Activated naive CD4-positive, alpha-beta T cell treated with anti-CD3 and anti-CD28 coated beads, Interleukin-2, amount 10 ng/mL, durations not matched to agents 7 days and 5 days (primary cell): ENCODE data around the gene RELN.

Source experiments
- CTCF ChIA-PET: fragments of 350-600 bp; sonication (Branson Sonifier 250); formaldehyde crosslinking; loops from one replicate; lab custom pipeline; 2021; ENCODE audit warnings: antibody characterized with exemption; lab: Charles Lee
- DNase-seq: peaks from one replicate; pipeline ENCODE4 v3.0.0-alpha.2; 2020
- H3K27ac Mint-ChIP-seq: one replicate; pipeline ENCODE4 v1.8.0; 2021; ENCODE audit warnings: mild to moderate bottlenecking, moderate library complexity, mixed read lengths
- H3K27me3 Mint-ChIP-seq: one replicate; pipeline ENCODE4 v1.8.0; 2021; ENCODE audit warnings: mild to moderate bottlenecking, mixed read lengths
- H3K36me3 Mint-ChIP-seq: one replicate; pipeline ENCODE4 v1.8.0; 2021; ENCODE audit warnings: mixed read lengths
- H3K4me1 Mint-ChIP-seq: one replicate; pipeline ENCODE4 v1.8.0; 2021; ENCODE audit warnings: mixed read lengths
- H3K4me3 Mint-ChIP-seq: one replicate; pipeline ENCODE4 v1.8.0; 2021; ENCODE audit warnings: mild to moderate bottlenecking, moderate library complexity, mixed read lengths
- H3K9me3 Mint-ChIP-seq: one replicate; pipeline ENCODE4 v1.8.0; 2021; ENCODE audit warnings: mixed read lengths

RELN gene

GRCh38 chr7:103717574-103717973 lies 271.9 kb downstream of the RELN start:
- H3K9me3 Mint-ChIP-seq = no peaks in the 10 kb centered on the region
- no peak for DNase-seq
- H3K4me3 Mint-ChIP-seq = no peak overlapping the region
- no peaks in the 10 kb centered on the region for H3K36me3 Mint-ChIP-seq
- H3K27me3 Mint-ChIP-seq = no peaks in the 10 kb centered on the region
- CTCF ChIA-PET = no interaction called here
- no peak overlapping the region for H3K27ac Mint-ChIP-seq
- H3K4me1 Mint-ChIP-seq = no peaks in the 10 kb centered on the region

DNA sequence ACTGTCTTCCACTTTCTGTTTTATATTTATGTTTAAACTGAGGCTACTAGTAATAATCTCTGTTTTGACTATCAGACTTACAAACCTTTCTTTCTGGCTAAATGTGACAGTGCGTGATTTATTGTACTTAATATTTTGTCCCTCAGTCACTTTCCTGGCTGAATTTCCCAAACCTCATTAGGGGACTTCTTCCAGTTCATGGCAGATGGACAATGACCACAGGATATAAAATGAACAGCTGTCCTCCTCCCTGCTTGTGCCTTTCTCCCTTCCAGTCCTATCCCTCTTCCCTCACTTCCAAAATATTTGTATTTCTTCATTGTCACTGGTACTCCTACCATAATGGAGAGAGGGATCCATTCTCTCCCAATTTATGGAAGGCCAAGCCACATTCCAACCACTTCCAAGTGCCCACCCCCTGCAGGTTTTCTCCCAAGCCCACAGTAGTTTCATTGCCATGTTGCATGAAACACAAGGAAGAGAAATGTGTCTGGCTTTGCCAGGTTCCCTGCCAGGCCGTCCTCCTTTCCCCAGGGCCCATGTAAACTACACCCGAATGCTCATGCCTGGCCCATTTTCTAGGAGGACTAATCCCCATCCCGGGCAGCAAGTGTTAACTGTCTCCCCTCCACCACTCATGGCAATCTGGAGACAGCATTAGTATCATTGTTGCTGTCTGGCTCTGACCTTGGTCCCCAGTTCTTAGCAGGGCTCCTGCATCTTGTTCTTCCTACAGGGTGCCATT lies 273.9 kb downstream of the RELN start:
- Mint-ChIP-seq H3K27ac (no peak overlapping the region), H3K4me3 (no peak overlapping the region), H3K36me3 (no peaks in the 10 kb centered on the region), H3K4me1 (no peaks in the 10 kb centered on the region), H3K27me3 (no peaks in the 10 kb centered on the region), H3K9me3 (no peaks in the 10 kb centered on the region)
- no peak for DNase-seq
- CTCF ChIA-PET = no interaction called here

GRCh38 chr7:103714376-103714927 lies 275.0 kb downstream of the RELN start:
- Mint-ChIP-seq H3K4me1 (no peaks in the 10 kb centered on the region), H3K9me3 (no peaks in the 10 kb centered on the region), H3K4me3 (no peak overlapping the region), H3K27me3 (no peaks in the 10 kb centered on the region), H3K36me3 (no peaks in the 10 kb centered on the region), H3K27ac (no peak overlapping the region)
- no peak for DNase-seq
- CTCF ChIA-PET = no interaction called here

- H3K36me3 Mint-ChIP-seq = no peaks in the 10 kb centered on the region
- H3K27ac Mint-ChIP-seq = no peak overlapping the region
- CTCF ChIA-PET = no interaction called here
- H3K4me3 Mint-ChIP-seq = no peak overlapping the region
- H3K27me3 Mint-ChIP-seq = no peaks in the 10 kb centered on the region
- no peak for DNase-seq
- no peaks in the 10 kb centered on the region for H3K4me1 Mint-ChIP-seq
- H3K9me3 Mint-ChIP-seq = no peaks in the 10 kb centered on the region
Observed at GRCh38 chr7:103712991-103713778, 276.3 kb downstream of the RELN start.

GRCh38 chr7:103711413-103711812 lies 278.0 kb downstream of the RELN start:
- Mint-ChIP-seq H3K4me1 (no peaks in the 10 kb centered on the region), H3K4me3 (no peak overlapping the region), H3K9me3 (no peaks in the 10 kb centered on the region), H3K27ac (no peak overlapping the region), H3K27me3 (no peaks in the 10 kb centered on the region), H3K36me3 (no peaks in the 10 kb centered on the region)
- CTCF ChIA-PET = no interaction called here
- DNase-seq = no peak

GRCh38 chr7:103710247-103710646 lies 279.2 kb downstream of the RELN start:
- no peak overlapping the region for H3K27ac Mint-ChIP-seq
- H3K9me3 Mint-ChIP-seq = no peaks in the 10 kb centered on the region
- CTCF ChIA-PET = no interaction called here
- no peak for DNase-seq
- no peak overlapping the region for H3K4me3 Mint-ChIP-seq
- H3K4me1 Mint-ChIP-seq = no peaks in the 10 kb centered on the region
- H3K36me3 Mint-ChIP-seq = no peaks in the 10 kb centered on the region
- H3K27me3 Mint-ChIP-seq = no peaks in the 10 kb centered on the region

DNA sequence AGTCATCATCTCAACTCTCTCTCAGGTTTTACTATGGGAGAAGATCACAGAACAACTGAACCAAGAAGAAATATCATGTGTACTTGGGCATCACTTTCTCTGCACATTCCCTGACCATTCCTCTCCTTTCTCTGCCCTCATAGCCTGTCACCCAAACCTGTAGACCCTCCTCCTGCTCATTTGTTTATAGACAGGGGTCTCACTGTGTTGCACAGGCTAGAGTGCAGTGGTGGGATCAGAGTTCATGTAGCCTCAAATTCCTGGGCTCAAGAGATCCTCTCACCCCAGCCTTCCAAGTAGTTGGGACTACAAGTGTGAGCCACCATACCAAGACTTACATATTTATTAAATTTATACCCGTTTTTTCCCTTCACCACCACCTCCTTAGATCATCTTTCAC lies 282.7 kb downstream of the RELN start:
- H3K27ac Mint-ChIP-seq = no peak overlapping the region

GRCh38 chr7:103705542-103705941 lies 283.9 kb downstream of the RELN start:
- no peaks in the 10 kb centered on the region for H3K9me3 Mint-ChIP-seq
- no peaks in the 10 kb centered on the region for H3K4me1 Mint-ChIP-seq
- peaks cover 7% of the 10 kb centered on the region for H3K27me3 Mint-ChIP-seq
- H3K36me3 Mint-ChIP-seq = no peaks in the 10 kb centered on the region
- CTCF ChIA-PET = no interaction called here
- no peak overlapping the region for H3K4me3 Mint-ChIP-seq
- no peak overlapping the region for H3K27ac Mint-ChIP-seq
- no peak for DNase-seq

More for the DNA sequence above, 282.7 kb downstream of the RELN start:
- Mint-ChIP-seq H3K4me3 (no peak overlapping the region), H3K36me3 (no peaks in the 10 kb centered on the region), H3K4me1 (no peaks in the 10 kb centered on the region), H3K27me3 (peaks cover 7% of the 10 kb centered on the region), H3K9me3 (no peaks in the 10 kb centered on the region)
- no peak for DNase-seq
- CTCF ChIA-PET = no interaction called here

DNA sequence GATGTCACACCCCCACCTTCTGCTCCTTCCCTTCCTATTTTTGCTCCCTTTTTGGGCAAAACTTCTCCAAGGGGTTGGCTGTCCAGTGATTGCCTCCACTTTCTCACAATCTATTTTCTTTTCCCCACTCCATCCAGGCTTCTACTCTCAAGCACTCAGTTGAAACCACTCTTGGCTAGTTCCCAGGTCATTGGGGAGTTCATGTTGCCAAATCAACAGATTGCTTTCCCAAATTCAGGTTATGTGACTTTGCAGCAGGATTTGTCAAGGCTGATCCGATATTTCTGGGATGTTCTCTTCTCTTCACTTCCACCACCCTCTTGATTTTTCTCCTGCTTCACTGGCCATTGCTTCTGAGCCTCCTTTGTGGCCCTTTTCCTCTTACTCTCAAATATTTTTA lies 284.8 kb downstream of the RELN start:
- Mint-ChIP-seq H3K36me3 (no peaks in the 10 kb centered on the region), H3K4me3 (no peak overlapping the region), H3K4me1 (no peaks in the 10 kb centered on the region), H3K27me3 (peaks cover 7% of the 10 kb centered on the region), H3K9me3 (no peaks in the 10 kb centered on the region), H3K27ac (no peak overlapping the region)
- no peak for DNase-seq
- CTCF ChIA-PET = no interaction called here

- Mint-ChIP-seq H3K4me3 (no peak overlapping the region), H3K4me1 (no peaks in the 10 kb centered on the region), H3K36me3 (no peaks in the 10 kb centered on the region), H3K27me3 (peaks cover 7% of the 10 kb centered on the region), H3K27ac (no peak overlapping the region), H3K9me3 (no peaks in the 10 kb centered on the region)
- CTCF ChIA-PET = no interaction called here
- no peak for DNase-seq
Observed at GRCh38 chr7:103702982-103703381, 286.5 kb downstream of the RELN start.

- DNase-seq = no peak
- Mint-ChIP-seq H3K4me3 (no peak overlapping the region), H3K4me1 (no peaks in the 10 kb centered on the region), H3K27ac (no peak overlapping the region), H3K9me3 (no peaks in the 10 kb centered on the region), H3K27me3 (peaks cover 7% of the 10 kb centered on the region), H3K36me3 (no peaks in the 10 kb centered on the region)
- CTCF ChIA-PET = no interaction called here
Observed at GRCh38 chr7:103702454-103702853, 287.0 kb downstream of the RELN start.

GRCh38 chr7:103699032-103699431 lies 290.4 kb downstream of the RELN start:
- Mint-ChIP-seq H3K9me3 (no peaks in the 10 kb centered on the region), H3K4me3 (no peak overlapping the region), H3K4me1 (no peaks in the 10 kb centered on the region), H3K36me3 (no peaks in the 10 kb centered on the region), H3K27me3 (peaks cover 7% of the 10 kb centered on the region), H3K27ac (no peak overlapping the region)
- CTCF ChIA-PET = no interaction called here
- no peak for DNase-seq

DNA sequence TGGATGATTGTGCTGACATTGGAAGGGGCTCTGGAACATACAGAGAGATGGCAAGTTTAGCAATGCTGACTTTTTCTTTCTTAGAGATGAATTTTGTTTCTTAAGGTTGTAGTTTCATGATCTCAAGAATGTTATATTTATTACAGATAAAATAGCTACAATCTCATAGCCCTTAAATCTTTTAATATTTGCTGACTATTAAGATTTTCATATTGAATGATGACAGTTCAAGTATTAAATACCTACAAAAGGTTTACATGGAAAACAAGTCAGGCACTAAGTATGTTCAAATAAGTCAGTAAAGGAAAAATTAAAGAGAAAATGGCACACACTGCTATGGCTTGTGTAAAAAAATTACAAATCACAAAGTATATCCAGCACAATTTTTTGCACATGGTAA lies 291.4 kb downstream of the RELN start:
- H3K36me3 Mint-ChIP-seq = no peaks in the 10 kb centered on the region
- CTCF ChIA-PET = no interaction called here
- H3K27ac Mint-ChIP-seq = no peak overlapping the region
- no peak for DNase-seq
- peaks cover 3% of the 10 kb centered on the region for H3K27me3 Mint-ChIP-seq
- no peak overlapping the region for H3K4me3 Mint-ChIP-seq
- H3K9me3 Mint-ChIP-seq = no peaks in the 10 kb centered on the region
- H3K4me1 Mint-ChIP-seq = no peaks in the 10 kb centered on the region

DNA sequence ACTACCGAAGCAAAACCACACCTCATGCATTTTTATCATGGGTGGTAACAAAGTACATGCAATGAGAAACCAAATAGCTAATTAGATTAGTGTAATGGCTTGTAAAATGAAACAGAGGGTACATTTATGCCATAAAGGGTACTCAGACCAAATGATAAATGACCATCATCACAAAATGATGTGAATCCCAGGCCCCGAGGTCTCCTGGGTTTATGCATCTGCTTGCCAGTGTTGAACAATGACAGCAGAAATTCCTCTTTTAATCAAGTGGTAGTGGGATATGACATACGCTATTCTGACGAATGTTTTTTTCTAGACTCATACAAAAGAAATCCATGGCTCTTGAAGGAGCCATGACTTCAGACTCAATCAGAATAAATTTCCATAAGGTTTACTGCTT lies 293.9 kb downstream of the RELN start:
- no peaks in the 10 kb centered on the region for H3K9me3 Mint-ChIP-seq
- no peak overlapping the region for H3K4me3 Mint-ChIP-seq
- DNase-seq = no peak
- H3K27ac Mint-ChIP-seq = no peak overlapping the region
- no peaks in the 10 kb centered on the region for H3K4me1 Mint-ChIP-seq
- no peaks in the 10 kb centered on the region for H3K27me3 Mint-ChIP-seq
- CTCF ChIA-PET = no interaction called here
- no peaks in the 10 kb centered on the region for H3K36me3 Mint-ChIP-seq

DNA sequence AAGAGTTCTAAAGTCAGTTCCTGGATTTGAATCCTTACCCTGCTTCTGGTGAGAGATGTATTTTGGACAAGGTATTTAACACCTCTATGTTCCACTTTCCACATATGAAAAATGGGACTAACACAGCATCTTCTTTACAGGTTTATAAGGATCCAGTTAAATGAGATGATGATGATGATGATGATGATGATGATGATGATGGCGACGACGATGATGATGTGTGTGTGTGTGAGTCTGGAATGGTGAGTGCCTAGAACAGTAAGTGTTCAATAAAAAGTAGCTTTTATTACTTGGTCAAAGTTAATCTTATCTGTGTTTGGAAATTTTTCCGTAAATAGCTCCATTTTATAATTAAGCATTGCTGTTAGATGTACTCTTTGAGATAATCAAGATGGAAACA lies 295.2 kb downstream of the RELN start:
- Mint-ChIP-seq H3K4me3 (no peak overlapping the region), H3K9me3 (no peaks in the 10 kb centered on the region), H3K36me3 (no peaks in the 10 kb centered on the region), H3K27me3 (no peaks in the 10 kb centered on the region), H3K27ac (no peak overlapping the region), H3K4me1 (no peaks in the 10 kb centered on the region)
- CTCF ChIA-PET = no interaction called here
- DNase-seq = no peak
